Suppressor macrophage treated with lipopolysaccharide for 1 hour (primary cell): ENCODE data around the gene TFF3.

ENCODE experiments used
- DNase-seq, 3 donors: peaks; one replicate each; pipeline ENCODE4 v3.0.0-alpha.2; 2020 to 2022

Gene TFF3

DNA sequence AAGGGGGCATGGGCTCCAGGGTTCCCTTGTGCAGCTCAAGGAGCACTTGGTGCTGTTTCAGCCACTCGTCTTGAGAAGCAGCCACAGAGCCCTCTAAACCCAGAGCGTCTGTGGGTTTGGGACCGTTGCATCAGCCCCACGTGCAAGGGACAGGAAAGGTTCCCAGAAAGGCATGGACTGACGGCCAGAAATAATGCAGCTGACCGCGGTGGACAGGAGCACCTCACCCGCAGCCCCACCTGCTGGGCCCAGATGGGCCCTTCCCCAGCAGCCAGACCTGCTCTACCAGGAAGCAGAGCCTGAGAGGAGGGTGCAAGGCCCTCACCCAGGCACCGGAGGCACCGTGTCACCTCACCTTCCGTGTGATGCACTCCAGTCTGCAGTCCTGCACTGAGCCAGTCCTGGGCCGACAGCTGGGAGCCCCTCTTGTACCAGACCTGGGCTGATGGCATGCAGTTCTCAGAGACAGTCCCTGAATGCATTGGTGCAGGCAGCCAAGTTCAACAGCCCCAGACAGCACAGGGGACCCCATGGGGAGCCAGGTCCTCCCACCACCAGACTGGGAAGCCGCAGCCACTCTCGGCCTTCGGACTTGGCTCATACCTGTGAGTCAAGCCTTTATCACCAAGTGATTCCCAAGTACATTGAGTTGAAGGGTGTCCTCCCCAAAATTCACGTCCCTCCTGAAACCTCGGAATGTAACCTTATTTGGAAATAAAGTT, 4.8 kb upstream of the TFF3 start:
- DNase-seq, result peak in 1 of 3 donors; percentile 28

DNA sequence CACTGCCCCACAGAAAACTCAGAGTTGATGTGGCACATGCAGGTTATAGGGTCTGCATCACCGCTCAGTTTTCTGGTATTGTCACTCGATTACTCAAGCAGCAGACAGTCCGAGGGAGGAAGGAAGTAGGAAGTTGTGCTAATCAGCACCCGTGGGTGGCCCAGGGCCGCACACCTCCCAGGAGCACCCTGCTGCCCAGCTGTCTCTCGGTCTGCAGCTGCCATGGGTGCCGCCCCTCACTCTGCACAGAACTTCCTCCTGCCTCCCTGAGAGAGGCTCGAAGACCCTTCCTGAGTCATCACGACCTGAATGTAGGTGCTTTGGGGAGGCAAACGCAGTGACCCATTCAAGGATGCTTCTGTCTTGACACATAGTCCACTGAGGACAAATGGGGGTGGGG, 4.2 kb upstream of the TFF3 start:
- peak; percentile 69 to 70 (median 70) for DNase-seq

- no peak for DNase-seq
Observed at GRCh38 chr21:42317826-42318746, 2.9 kb upstream of the TFF3 start.

- no peak for DNase-seq
Observed at GRCh38 chr21:42317341-42317741, 2.1 kb upstream of the TFF3 start.

GRCh38 chr21:42316891-42317290, 1.7 kb upstream of the TFF3 start:
- DNase-seq, result no peak

DNA sequence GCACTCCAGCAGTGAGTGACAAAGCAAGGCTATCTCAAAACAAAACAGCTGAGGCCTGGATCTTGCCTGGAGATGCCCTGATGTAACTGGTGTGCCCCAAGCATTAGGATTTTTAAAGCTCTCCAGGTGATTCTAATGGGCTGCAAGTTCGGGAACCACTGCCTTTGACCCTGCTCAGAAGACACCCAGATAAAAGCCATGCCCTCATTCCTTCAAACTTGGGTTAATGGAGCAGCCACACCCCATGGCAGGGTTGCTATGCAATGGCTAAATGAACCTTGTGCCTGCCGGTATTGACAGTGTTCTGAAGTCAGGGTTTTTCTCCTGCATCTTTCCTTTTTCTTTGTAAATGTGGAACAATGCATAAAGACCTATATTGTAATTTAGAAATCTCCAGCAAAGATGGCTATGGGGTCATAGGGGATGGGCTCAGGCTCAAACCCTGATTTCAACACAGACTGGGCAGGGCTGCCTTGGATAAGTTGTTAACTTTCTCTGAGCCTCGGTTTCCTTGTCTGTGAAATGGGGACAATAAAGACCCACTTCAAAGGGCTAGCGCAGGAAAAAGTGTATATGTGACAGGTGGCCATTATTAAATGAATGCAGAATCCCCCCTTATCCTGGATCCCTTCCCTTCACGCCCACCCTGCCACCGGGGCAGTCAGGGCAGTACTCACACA, 453 bp downstream of the TFF3 start:
- DNase-seq, result no peak

DNA sequence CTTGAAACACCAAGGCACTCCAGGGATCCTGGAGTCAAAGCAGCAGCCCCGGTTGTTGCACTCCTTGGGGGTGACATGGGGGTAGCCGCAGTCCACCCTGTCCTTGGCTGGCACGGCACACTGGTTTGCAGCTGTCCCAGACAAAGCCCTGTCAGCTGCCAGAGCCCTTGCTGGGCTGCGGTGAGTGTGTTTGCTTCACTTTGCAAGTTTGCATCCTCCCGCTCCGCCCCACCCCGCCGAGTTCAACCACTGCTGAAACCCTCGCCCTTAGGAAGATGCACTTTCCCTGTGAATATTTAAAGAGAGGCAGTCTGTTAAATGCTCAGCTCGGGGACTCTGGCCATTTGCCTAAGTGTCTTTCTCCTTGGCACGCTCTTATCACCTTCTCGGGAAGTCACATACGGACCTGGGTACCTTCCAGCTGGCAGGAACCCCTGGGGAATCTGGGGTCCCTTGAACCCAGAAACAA, 1.7 kb downstream of the TFF3 start:
- DNase-seq, result no peak

DNA sequence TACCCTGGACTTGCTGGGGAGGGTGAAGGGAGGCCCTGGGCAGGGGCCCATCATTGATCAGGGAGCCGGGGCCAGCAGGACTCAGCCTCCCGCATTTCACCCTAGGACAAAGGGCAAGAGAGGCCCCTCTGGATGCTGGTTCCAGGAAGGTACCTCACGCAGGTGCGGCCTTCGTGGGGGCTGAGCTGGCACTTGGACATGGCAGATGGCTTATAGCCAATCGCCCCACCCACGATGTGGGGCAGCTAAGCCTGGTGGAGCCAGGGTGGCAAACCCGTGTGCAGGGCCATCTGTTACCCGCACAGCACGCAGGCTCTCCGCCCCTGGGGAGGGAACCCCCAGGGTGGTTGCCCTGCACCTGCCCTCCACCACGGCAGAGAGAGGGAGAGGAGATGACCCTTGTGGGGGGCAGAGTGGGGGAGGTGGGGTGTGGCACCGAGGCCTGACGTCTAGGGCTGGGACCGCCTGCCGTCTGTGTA, 2.5 kb downstream of the TFF3 start:
- DNase-seq, result no peak

- DNase-seq, result no peak
Observed at GRCh38 chr21:42311816-42312625, 3.2 kb downstream of the TFF3 start.

DNA sequence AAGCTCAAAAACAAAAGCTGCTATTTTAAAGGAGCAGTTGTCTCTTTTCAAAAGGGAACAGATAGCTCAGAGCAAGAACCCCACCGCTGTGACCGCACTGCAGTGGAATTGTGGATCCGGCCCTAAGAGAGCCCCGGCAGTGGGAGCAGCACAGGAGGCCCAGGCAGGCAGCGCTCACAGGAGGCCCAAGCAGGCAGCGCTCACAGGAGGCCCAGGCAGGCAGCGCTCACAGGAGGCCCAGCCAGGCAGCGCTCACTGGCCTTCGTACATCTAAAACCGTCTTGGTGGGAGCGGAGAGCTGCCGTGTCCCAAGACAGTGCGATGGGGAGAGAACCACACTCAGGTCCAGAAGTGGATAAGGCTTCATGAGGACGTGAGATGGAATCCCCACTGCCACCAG, 4.0 kb downstream of the TFF3 start:
- DNase-seq, result no peak

DNA sequence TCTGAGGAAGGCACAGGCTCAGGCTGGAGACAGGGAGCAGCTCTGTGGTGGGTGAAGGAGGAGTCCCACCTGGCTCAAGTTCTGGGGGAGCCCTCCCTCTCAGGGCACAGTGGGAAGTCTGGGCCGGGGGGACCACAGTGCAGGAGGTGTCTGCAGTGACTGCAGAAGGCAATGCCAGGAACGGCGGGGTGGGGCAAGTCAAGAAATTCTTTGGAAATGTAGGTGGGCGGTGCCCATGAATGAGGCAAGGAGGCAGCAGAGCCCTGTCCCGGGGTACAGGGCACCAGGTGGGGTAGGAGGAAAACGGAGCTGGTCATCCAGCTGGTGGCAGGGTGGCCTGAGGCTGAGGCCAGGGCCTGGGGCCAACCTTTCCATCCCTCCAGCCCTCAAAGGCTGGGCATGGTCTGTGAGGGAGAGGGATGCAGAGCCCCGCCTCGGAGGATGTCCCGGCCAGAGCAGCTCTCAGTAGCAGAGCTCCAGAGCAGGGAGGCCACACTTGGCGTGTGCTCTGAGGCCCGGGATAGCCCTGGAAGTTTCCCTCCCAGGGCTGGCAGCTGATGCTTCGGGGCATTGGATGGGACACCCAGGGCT, 4.7 kb downstream of the TFF3 start:
- no peak for DNase-seq

GRCh38 chr21:42309753-42310213, 5.4 kb downstream of the TFF3 start:
- peak; percentile 60 to 71 (median 66) for DNase-seq

DNA sequence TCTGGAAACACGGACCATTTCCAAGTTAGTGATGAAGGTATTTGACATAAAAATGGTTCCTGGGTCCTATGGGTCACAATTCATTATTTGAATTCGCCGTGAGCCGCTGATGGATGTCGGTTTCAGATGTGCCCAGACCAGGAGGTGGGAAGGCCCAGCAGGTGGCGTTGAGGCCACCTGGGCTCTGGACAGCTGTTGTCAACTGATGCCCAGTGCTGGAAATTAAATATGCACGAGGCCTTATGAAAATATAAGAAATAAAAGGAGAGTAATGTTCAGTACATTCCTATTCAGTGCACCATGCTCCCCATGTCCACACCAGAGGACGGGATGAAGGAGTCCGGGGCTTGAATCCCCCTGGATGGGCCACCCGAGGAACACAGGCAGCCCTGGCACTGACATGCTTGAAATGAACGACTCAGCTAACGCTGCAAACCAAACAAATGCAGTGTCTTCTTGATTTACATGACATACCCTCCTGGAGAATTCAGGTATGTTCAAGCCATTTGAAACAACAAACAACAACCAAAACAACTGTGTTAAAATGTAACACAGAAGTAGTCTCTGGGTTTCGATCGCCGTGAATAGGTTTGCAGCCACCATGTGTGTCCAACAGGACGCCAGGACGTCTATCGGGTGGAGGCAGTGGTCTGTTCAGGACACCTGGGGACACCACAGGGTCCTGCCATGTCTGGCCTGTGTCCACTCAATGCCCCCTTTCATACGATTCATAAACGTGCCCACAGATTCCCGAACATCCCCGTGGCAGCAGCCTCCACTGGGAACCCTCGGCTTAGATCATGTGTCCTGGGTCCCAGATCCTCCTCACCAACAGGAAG, 6.1 kb downstream of the TFF3 start:
- DNase-seq, result no peak

- peak; percentile 36 to 54 (median 52) for DNase-seq
Observed at GRCh38 chr21:42308161-42308913, 6.9 kb downstream of the TFF3 start.

GRCh38 chr21:42307106-42307505, 8.1 kb downstream of the TFF3 start:
- no peak for DNase-seq

- no peak for DNase-seq
Observed at GRCh38 chr21:42306366-42307035, 8.7 kb downstream of the TFF3 start.

GRCh38 chr21:42305707-42306147, 9.5 kb downstream of the TFF3 start:
- DNase-seq, result no peak

- DNase-seq, result no peak
Observed at GRCh38 chr21:42304556-42305454, 10.4 kb downstream of the TFF3 start.
